ENCODE results near the gene PRPF6.

The PRPF6 gene

DNA sequence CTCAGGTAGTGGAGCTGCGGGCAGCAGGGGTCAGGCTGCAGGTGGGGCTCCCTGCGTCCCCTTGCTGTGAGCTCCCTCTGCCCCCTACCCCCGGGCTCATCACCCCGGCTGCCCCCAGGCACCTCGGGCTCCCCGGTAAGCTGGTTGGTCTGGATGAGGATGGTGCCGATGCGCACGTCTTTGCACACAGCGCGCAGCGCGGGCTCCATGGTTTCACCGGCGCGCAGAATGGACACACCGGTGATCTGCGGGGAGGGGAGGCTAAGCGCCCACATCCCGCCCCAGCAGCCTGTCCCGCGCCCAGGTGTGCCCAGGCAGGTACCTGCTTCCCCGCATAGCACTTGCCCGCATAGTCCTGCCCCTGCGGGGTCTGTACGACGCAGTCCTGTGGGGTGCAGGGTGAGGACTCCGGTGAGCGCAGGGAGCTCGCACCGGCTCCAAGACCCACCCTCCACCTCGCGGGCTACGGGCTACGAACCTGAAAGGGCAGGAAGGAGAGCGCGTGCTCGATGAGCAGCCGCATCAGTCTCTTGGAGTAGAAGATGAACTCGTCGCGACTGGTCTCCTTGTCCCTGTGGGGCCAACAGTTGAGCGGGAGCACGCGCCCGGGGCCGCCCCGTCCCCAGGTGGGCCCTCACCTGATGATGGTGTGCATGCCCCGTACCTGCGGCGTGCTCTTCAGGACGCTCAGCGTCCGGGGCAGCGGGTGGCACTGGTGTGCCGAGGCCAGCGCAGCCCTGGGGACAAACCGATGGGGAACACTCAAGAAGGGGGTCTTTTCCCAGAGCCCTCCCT is 40.3 kb upstream of the PRPF6 start:
- WGBS, 2 experiments: 96 to 97% methylated on average over 58 of the region's 58 CpGs
- Histone ChIP-seq H3K36me3 (ENCODE audit: control insufficient read depth, insufficient read depth, low read length) (peaks cover 13% of the 10 kb centered on the region), H3K4me1 (ENCODE audit: control insufficient read depth, insufficient read depth, low read length) (no peaks in the 10 kb centered on the region)

GRCh38 chr20:63941282-63942081 is 39.5 kb upstream of the PRPF6 start:
- no peaks in the 10 kb centered on the region for H3K9me3 ChIP-seq (ENCODE audit: control insufficient read depth, low read length)
- no peaks in the 10 kb centered on the region for H3K27me3 ChIP-seq (ENCODE audit: control insufficient read depth, insufficient read depth, low read length, poor library complexity, severe bottlenecking)
- WGBS, 2 experiments: 89% methylated on average over 31 to 32 of the region's 39 CpGs
- H3K4me3 ChIP-seq (ENCODE audit: insufficient read depth, low read depth, low read length): no peak overlapping the region
- peak overlapping the region; percentile 16 for H3K27ac ChIP-seq (ENCODE audit: insufficient read depth, low read depth, low read length, poor library complexity, severe bottlenecking)
- H3K4me1 ChIP-seq (ENCODE audit: control insufficient read depth, insufficient read depth, low read length): no peaks in the 10 kb centered on the region
- peaks cover 13% of the 10 kb centered on the region for H3K36me3 ChIP-seq (ENCODE audit: control insufficient read depth, insufficient read depth, low read length)

More for the DNA sequence above, 40.3 kb upstream of the PRPF6 start:
- Histone ChIP-seq H3K27ac (ENCODE audit: insufficient read depth, low read depth, low read length, poor library complexity, severe bottlenecking) (no peak overlapping the region), H3K27me3 (ENCODE audit: control insufficient read depth, insufficient read depth, low read length, poor library complexity, severe bottlenecking) (no peaks in the 10 kb centered on the region), H3K4me3 (ENCODE audit: insufficient read depth, low read depth, low read length) (no peak overlapping the region), H3K9me3 (ENCODE audit: control insufficient read depth, low read length) (no peaks in the 10 kb centered on the region)

DNA sequence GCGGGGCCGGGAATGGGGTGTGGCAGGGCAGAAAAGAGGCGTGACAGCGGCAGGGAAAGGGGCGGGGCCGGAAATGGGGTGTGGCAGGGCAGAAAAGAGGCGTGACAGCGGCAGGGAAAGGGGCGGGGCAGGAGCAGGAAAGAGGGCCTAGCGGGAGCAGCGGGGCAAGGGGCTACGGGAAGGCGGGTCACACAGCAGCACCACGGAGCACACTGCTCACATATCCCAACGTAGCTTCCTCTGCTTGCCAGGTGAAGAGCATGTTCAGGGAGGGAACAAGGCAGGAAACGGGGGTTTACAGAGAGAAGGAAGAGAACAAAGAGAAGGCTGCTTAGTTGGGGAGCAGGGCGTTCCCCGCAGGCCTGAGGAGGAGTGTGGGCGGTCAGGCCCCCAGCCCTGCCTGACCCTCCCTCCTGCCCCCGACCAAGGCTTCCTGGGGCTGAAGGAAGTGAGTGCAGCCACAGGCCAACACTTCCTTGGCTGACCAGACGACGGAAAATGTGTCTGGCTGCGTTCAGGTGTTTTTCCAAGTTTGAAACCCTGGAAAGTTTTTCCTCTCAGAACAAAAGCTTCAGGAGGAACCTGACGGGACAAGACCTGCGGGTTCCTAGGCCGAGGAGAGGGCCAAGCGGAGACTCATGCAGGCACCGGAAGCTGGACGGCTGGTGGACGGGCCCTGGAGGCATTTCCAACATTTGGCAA is 38.5 kb upstream of the PRPF6 start:
- Histone ChIP-seq H3K4me3 (ENCODE audit: insufficient read depth, low read depth, low read length) (no peak overlapping the region), H3K9me3 (ENCODE audit: control insufficient read depth, low read length) (no peaks in the 10 kb centered on the region), H3K27me3 (ENCODE audit: control insufficient read depth, insufficient read depth, low read length, poor library complexity, severe bottlenecking) (no peaks in the 10 kb centered on the region), H3K27ac (ENCODE audit: insufficient read depth, low read depth, low read length, poor library complexity, severe bottlenecking) (peak overlapping the region; percentile 60), H3K4me1 (ENCODE audit: control insufficient read depth, insufficient read depth, low read length) (no peaks in the 10 kb centered on the region), H3K36me3 (ENCODE audit: control insufficient read depth, insufficient read depth, low read length) (peaks cover 13% of the 10 kb centered on the region)
- WGBS, 2 experiments: 62 to 63% methylated on average over 30 of the region's 30 CpGs

- no peaks in the 10 kb centered on the region for H3K9me3 ChIP-seq (ENCODE audit: control insufficient read depth, low read length)
- no peak overlapping the region for H3K4me3 ChIP-seq (ENCODE audit: insufficient read depth, low read depth, low read length)
- H3K36me3 ChIP-seq (ENCODE audit: control insufficient read depth, insufficient read depth, low read length): peaks cover 13% of the 10 kb centered on the region
- H3K27me3 ChIP-seq (ENCODE audit: control insufficient read depth, insufficient read depth, low read length, poor library complexity, severe bottlenecking): no peaks in the 10 kb centered on the region
- 96% methylated on average over 19 of the region's 19 CpGs for WGBS, 2 experiments
- no peak overlapping the region for H3K27ac ChIP-seq (ENCODE audit: insufficient read depth, low read depth, low read length, poor library complexity, severe bottlenecking)
- H3K4me1 ChIP-seq (ENCODE audit: control insufficient read depth, insufficient read depth, low read length): no peaks in the 10 kb centered on the region
Measured at GRCh38 chr20:63942969-63943807, 37.7 kb upstream of the PRPF6 start.

DNA sequence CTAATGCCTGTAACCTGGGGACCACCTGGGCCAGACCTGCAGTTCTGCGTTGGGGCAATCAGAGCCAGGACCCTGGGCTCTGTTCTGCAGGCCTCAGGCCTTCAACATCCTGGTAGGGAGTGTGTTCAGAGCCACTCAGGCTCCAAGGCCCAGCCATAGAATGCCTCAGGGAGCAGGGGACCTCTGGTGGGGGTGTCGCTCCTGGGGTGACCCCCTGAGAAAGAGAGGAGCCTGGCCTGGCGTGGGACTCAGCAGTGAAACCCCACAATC is 37.2 kb upstream of the PRPF6 start:
- 95 to 96% methylated on average over 3 of the region's 3 CpGs for WGBS, 2 experiments
- peaks cover 3% of the 10 kb centered on the region for H3K4me1 ChIP-seq (ENCODE audit: control insufficient read depth, insufficient read depth, low read length)
- H3K9me3 ChIP-seq (ENCODE audit: control insufficient read depth, low read length): no peaks in the 10 kb centered on the region
- no peak overlapping the region for H3K27ac ChIP-seq (ENCODE audit: insufficient read depth, low read depth, low read length, poor library complexity, severe bottlenecking)
- H3K36me3 ChIP-seq (ENCODE audit: control insufficient read depth, insufficient read depth, low read length): peaks cover 11% of the 10 kb centered on the region
- no peaks in the 10 kb centered on the region for H3K27me3 ChIP-seq (ENCODE audit: control insufficient read depth, insufficient read depth, low read length, poor library complexity, severe bottlenecking)
- no peak overlapping the region for H3K4me3 ChIP-seq (ENCODE audit: insufficient read depth, low read depth, low read length)

- 96% methylated on average over 35 of the region's 35 CpGs for WGBS, 2 experiments
- Histone ChIP-seq H3K27me3 (ENCODE audit: control insufficient read depth, insufficient read depth, low read length, poor library complexity, severe bottlenecking) (no peaks in the 10 kb centered on the region), H3K9me3 (ENCODE audit: control insufficient read depth, low read length) (no peaks in the 10 kb centered on the region), H3K4me3 (ENCODE audit: insufficient read depth, low read depth, low read length) (no peak overlapping the region), H3K4me1 (ENCODE audit: control insufficient read depth, insufficient read depth, low read length) (peaks cover 8% of the 10 kb centered on the region), H3K36me3 (ENCODE audit: control insufficient read depth, insufficient read depth, low read length) (peaks cover 6% of the 10 kb centered on the region), H3K27ac (ENCODE audit: insufficient read depth, low read depth, low read length, poor library complexity, severe bottlenecking) (no peak overlapping the region)
Measured at GRCh38 chr20:63944078-63944941, 36.6 kb upstream of the PRPF6 start.

GRCh38 chr20:63945031-63945658 is 35.8 kb upstream of the PRPF6 start:
- Histone ChIP-seq H3K27me3 (ENCODE audit: control insufficient read depth, insufficient read depth, low read length, poor library complexity, severe bottlenecking) (no peaks in the 10 kb centered on the region), H3K9me3 (ENCODE audit: control insufficient read depth, low read length) (no peaks in the 10 kb centered on the region), H3K27ac (ENCODE audit: insufficient read depth, low read depth, low read length, poor library complexity, severe bottlenecking) (no peak overlapping the region), H3K4me1 (ENCODE audit: control insufficient read depth, insufficient read depth, low read length) (peaks cover 16% of the 10 kb centered on the region), H3K4me3 (ENCODE audit: insufficient read depth, low read depth, low read length) (no peak overlapping the region), H3K36me3 (ENCODE audit: control insufficient read depth, insufficient read depth, low read length) (peaks cover 6% of the 10 kb centered on the region)
- 94% methylated on average over 17 of the region's 17 CpGs for WGBS, 2 experiments

GRCh38 chr20:63945921-63946920 is 34.7 kb upstream of the PRPF6 start:
- Histone ChIP-seq H3K9me3 (ENCODE audit: control insufficient read depth, low read length) (no peaks in the 10 kb centered on the region), H3K4me3 (ENCODE audit: insufficient read depth, low read depth, low read length) (no peak overlapping the region), H3K4me1 (ENCODE audit: control insufficient read depth, insufficient read depth, low read length) (peaks cover 17% of the 10 kb centered on the region), H3K27me3 (ENCODE audit: control insufficient read depth, insufficient read depth, low read length, poor library complexity, severe bottlenecking) (no peaks in the 10 kb centered on the region), H3K27ac (ENCODE audit: insufficient read depth, low read depth, low read length, poor library complexity, severe bottlenecking) (no peak overlapping the region), H3K36me3 (ENCODE audit: control insufficient read depth, insufficient read depth, low read length) (peaks cover 6% of the 10 kb centered on the region)
- 94 to 95% methylated on average over 39 of the region's 39 CpGs for WGBS, 2 experiments

Data from ectodermal cell (in vitro differentiated cells).